ENCODE measurements around the gene ESYT1. TPM values are rescaled to one million over a fixed set of nuclear protein-coding genes. Genes with fewer than 3 reads are reported as not detected.

Gene ESYT1
- polyA plus RNA-seq, 1 donor (not counting 4 experiments of a cell fraction or from before 2014, with no cell fraction given): 141 TPM

- Histone ChIP-seq H2AFZ (ENCODE audit: control insufficient read depth, low read length) (no peak overlapping the region), H3K4me2 (ENCODE audit: control insufficient read depth, extremely low read depth, insufficient read depth, low read depth, low read length) (no peak overlapping the region), H3K4me3 (ENCODE audit: control insufficient read depth in 2 of 3, extremely low read depth in 1 of 3, insufficient read depth in 2 of 3, low read depth in 1 of 3, low read length in 3 of 3) (no peak overlapping the region), H3K9me1 (ENCODE audit: control insufficient read depth, extremely low read depth, insufficient read depth, low read length) (no peaks in the 10 kb centered on the region), H3K9me3 (ENCODE audit: control insufficient read depth, low read depth, low read length) (no peaks in the 10 kb centered on the region), H3K27me3 (ENCODE audit: control insufficient read depth, extremely low read depth, insufficient read depth, low read length) (no peaks in the 10 kb centered on the region), H3K36me3 (ENCODE audit: control insufficient read depth in 2 of 2, extremely low read depth in 1 of 2, insufficient read depth in 2 of 2, low read length in 2 of 2) (peaks cover 30 to 36% of the 10 kb centered on the region in 2 experiments), H3K4me1 (ENCODE audit: control insufficient read depth, extremely low read depth, insufficient read depth, low read length) (no peaks in the 10 kb centered on the region), H4K20me1 (ENCODE audit: control insufficient read depth, extremely low read depth, insufficient read depth, low read length) (no peaks in the 10 kb centered on the region), H3K27ac (ENCODE audit: control insufficient read depth, insufficient read depth, low read length) (no peak overlapping the region), H3K79me2 (ENCODE audit: control insufficient read depth, insufficient read depth, low read length) (no peaks in the 10 kb centered on the region), H3K9ac (ENCODE audit: control insufficient read depth, extremely low read depth, insufficient read depth, low read length) (no peak overlapping the region)
- dilution Hi-C loops (cut with MboI; ENCODE audit: extremely low pct_ligation_motif_present, low sequenced_read_pairs): no loop called here
- no peak for TF ChIP-seq EZH2 (IDR thresholded peaks at IDR 0.05; ENCODE audit: low read length)
- TF ChIP-seq CTCF (optimal IDR thresholded peaks at IDR 0.05 in 1 of 3, IDR thresholded peaks at IDR 0.05 in 1 of 3, conservative IDR thresholded peaks at IDR 0.05 in 1 of 3; ENCODE audit: extremely low read depth in 1 of 3, insufficient read depth in 2 of 3, low read length in 3 of 3): no peak
- DNase-seq (ENCODE audit: low read depth, low spot score) (no peak), FAIRE-seq (no peak)
Measured at GRCh38 chr12:56145217-56145616, 17.1 kb downstream of the ESYT1 start.

- Histone ChIP-seq H3K4me2 (ENCODE audit: control insufficient read depth, extremely low read depth, insufficient read depth, low read depth, low read length) (peak overlapping the region; percentile 14), H3K27me3 (ENCODE audit: control insufficient read depth, extremely low read depth, insufficient read depth, low read length) (no peaks in the 10 kb centered on the region), H3K9me3 (ENCODE audit: control insufficient read depth, low read depth, low read length) (no peaks in the 10 kb centered on the region), H4K20me1 (ENCODE audit: control insufficient read depth, extremely low read depth, insufficient read depth, low read length) (no peaks in the 10 kb centered on the region), H3K79me2 (ENCODE audit: control insufficient read depth, insufficient read depth, low read length) (no peaks in the 10 kb centered on the region), H3K27ac (ENCODE audit: control insufficient read depth, insufficient read depth, low read length) (no peak overlapping the region), H3K4me3 (ENCODE audit: control insufficient read depth in 2 of 3, extremely low read depth in 1 of 3, insufficient read depth in 2 of 3, low read depth in 1 of 3, low read length in 3 of 3) (no peak overlapping the region), H3K4me1 (ENCODE audit: control insufficient read depth, extremely low read depth, insufficient read depth, low read length) (peaks cover 6% of the 10 kb centered on the region), H3K36me3 (ENCODE audit: control insufficient read depth in 2 of 2, extremely low read depth in 1 of 2, insufficient read depth in 2 of 2, low read length in 2 of 2) (peaks cover 24 to 26% of the 10 kb centered on the region in 2 experiments), H3K9me1 (ENCODE audit: control insufficient read depth, extremely low read depth, insufficient read depth, low read length) (no peaks in the 10 kb centered on the region), H3K9ac (ENCODE audit: control insufficient read depth, extremely low read depth, insufficient read depth, low read length) (no peak overlapping the region), H2AFZ (ENCODE audit: control insufficient read depth, low read length) (no peak overlapping the region)
- FAIRE-seq (no peak), DNase-seq (ENCODE audit: low read depth, low spot score) (no peak)
- TF ChIP-seq EZH2 (IDR thresholded peaks at IDR 0.05; ENCODE audit: low read length): no peak
- TF ChIP-seq CTCF (optimal IDR thresholded peaks at IDR 0.05 in 1 of 3, IDR thresholded peaks at IDR 0.05 in 1 of 3, conservative IDR thresholded peaks at IDR 0.05 in 1 of 3; ENCODE audit: extremely low read depth in 1 of 3, insufficient read depth in 2 of 3, low read length in 3 of 3): no peak
- dilution Hi-C loops (cut with MboI; ENCODE audit: extremely low pct_ligation_motif_present, low sequenced_read_pairs): no loop called here
Measured at GRCh38 chr12:56146492-56147460, 18.7 kb downstream of the ESYT1 start.
